Activated naive CD4-positive, alpha-beta T cell treated with anti-CD3 and anti-CD28 coated beads, Interleukin-2, amount 50 U/mL, for 72 hours (primary cell): ENCODE data around the gene ZNF726. TPM values are rescaled to one million over a fixed set of nuclear protein-coding genes. Genes with fewer than 3 reads are reported as not detected.
"Not testable (repeated sequence)": the region's sequence is repeated elsewhere in the genome, so short reads cannot be mapped to it uniquely, and the experiment has no call there.

Source experiments
- ATAC-seq, 2 donors: fragments of 150-1000 bp; cut with Tn5 transposase; 2 replicates each; pipeline ENCODE4 v1.10.0; 2021; ENCODE audit warnings: mild to moderate bottlenecking in 2 of 2, moderate library complexity in 2 of 2
- DNase-seq, 2 donors: peaks; one replicate each; pipeline ENCODE4 v3.0.0; 2021 to 2022; ENCODE audit warnings: low spot score in 2 of 2
- H3K27ac Mint-ChIP-seq, 2 donors: one replicate each; pipeline ENCODE4 v1.8.0; 2022; ENCODE audit warnings: mild to moderate bottlenecking in 2 of 2, mixed read lengths in 2 of 2
- H3K36me3 Mint-ChIP-seq, 2 donors: one replicate each; pipeline ENCODE4 v1.8.0; 2022; ENCODE audit warnings: mixed read lengths in 2 of 2
- H3K9me3 Mint-ChIP-seq, 2 donors: one replicate each; pipeline ENCODE4 v1.8.0; 2022; ENCODE audit warnings: mixed read lengths in 2 of 2
- total RNA-seq, 2 donors: library from RNA; stranded (reverse); gene quantifications; one replicate each; pipeline ENCODE4 v1.2.3, GENCODE V29; 2022

Gene ZNF726
- 10 to 100 TPM; 15.7 to 24.4 TPM for total RNA-seq

GRCh38 chr19:23914402-23915286 lies at the start of gene ZNF726:
Gene ZNF726 (plus strand): TSS chr19:23914886. CDS start chr19:23914995, 109 bp downstream.
- H3K9me3 Mint-ChIP-seq: peaks cover 0 to 8% of the 10 kb centered on the region in 2 donors
- peak within 1 kb of the TSS; percentile 91 for H3K27ac Mint-ChIP-seq
- peak; percentile 80 to 91 for DNase-seq
- peak; percentile 99 for ATAC-seq
- peaks cover 15 to 52% of the 10 kb centered on the region in 2 donors for H3K36me3 Mint-ChIP-seq

DNA sequence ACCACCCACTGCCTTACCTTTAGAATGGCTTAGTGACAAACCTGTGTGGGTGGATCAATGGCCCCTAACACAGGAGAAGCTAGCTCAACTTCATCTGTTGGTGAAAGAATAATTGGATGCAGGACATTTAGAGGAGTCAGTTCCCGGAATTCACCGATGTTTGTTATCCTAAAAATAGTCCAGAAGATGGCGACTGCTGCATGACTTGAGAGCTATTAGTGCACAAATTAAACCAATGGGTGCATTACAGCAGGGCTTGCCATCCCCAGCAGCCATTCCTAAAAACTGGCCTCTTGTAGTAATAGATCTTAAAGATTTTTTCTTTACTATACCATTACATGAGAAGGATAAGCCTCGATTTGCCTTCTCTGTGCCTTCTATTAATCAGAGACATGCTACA lies 46.8 kb upstream of the ZNF726 start:
- H3K27ac Mint-ChIP-seq: no peak overlapping the region
- DNase-seq: no peak
- H3K9me3 Mint-ChIP-seq: peaks cover 14 to 21% of the 10 kb centered on the region in 2 donors
- peaks cover 0 to 20% of the 10 kb centered on the region in 2 donors for H3K36me3 Mint-ChIP-seq
- no peak for ATAC-seq

GRCh38 chr19:23868630-23869029 lies 46.1 kb upstream of the ZNF726 start:
- H3K36me3 Mint-ChIP-seq: peaks cover 0 to 20% of the 10 kb centered on the region in 2 donors

GRCh38 chr19:23872282-23872919 lies 42.3 kb upstream of the ZNF726 start:
- H3K36me3 Mint-ChIP-seq: peaks cover 9 to 16% of the 10 kb centered on the region in 2 donors
- no peak for DNase-seq
- no peak overlapping the region for H3K27ac Mint-ChIP-seq
- ATAC-seq: no peak
- H3K9me3 Mint-ChIP-seq: peaks cover 12 to 14% of the 10 kb centered on the region in 2 donors

More at GRCh38 chr19:23868630-23869029, 46.1 kb upstream of the ZNF726 start:
- DNase-seq: no peak
- H3K27ac Mint-ChIP-seq: no peak overlapping the region
- no peak for ATAC-seq
- H3K9me3 Mint-ChIP-seq: peaks cover 13 to 20% of the 10 kb centered on the region in 2 donors

- H3K27ac Mint-ChIP-seq: no peak overlapping the region
- H3K36me3 Mint-ChIP-seq: peaks cover 9 to 22% of the 10 kb centered on the region in 2 donors
- no peak for ATAC-seq
- no peak for DNase-seq
- peaks cover 18 to 34% of the 10 kb centered on the region in 2 donors for H3K9me3 Mint-ChIP-seq
Measured at GRCh38 chr19:23876261-23876660, 38.4 kb upstream of the ZNF726 start.

GRCh38 chr19:23876756-23877155 lies 37.9 kb upstream of the ZNF726 start:
- ATAC-seq, H3K27ac Mint-ChIP-seq, DNase-seq: not testable (repeated sequence)
- Mint-ChIP-seq H3K9me3 (peaks cover 16 to 38% of the 10 kb centered on the region in 2 donors), H3K36me3 (peaks cover 9 to 21% of the 10 kb centered on the region in 2 donors)

DNA sequence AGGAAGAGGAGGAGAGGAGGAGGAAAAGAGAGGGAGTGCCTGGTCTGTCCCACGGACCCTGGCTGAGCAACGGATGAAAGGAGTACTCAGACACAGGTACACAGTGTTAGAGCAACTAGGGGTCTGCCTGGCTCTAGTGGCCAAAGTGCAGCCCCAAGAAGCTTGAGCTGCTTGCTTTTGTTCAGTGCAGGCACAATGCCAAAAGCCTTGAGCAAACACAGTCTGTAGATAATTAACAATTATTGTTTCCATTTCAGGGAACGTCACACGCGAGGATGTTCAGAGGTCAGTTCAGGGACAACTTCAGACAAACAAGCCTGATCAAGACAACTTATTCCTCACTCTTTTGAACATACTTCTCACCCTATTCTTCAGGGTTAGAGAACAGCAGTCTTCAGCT lies 32.2 kb upstream of the ZNF726 start:
- peaks cover 0 to 18% of the 10 kb centered on the region in 2 donors for H3K36me3 Mint-ChIP-seq
- no peak overlapping the region for H3K27ac Mint-ChIP-seq
- H3K9me3 Mint-ChIP-seq: peaks cover 11 to 51% of the 10 kb centered on the region in 2 donors
- DNase-seq (no peak), ATAC-seq (no peak)

DNA sequence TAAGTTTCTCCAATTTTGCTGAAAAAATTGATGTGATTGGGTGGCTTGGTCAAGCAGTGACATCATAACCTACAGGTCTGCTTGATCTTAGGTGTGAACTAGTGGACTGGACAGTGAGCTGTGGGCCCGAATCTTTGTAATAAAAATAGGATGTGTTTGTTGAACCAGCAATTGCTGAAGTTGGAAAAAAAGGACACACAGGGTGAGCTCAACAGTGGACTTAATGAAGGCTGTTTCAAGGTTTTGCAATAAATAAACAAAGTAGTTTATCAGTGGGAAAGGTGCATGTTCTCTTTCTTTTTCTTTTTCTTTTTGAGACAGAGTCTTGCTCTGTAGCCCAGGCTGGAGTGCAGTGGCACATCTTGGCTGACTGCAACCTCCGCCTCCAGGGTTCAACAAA lies 30.3 kb upstream of the ZNF726 start:
- ATAC-seq (no peak), DNase-seq (no peak)
- Mint-ChIP-seq H3K9me3 (peaks cover 10 to 43% of the 10 kb centered on the region in 2 donors), H3K36me3 (peaks cover 0 to 13% of the 10 kb centered on the region in 2 donors), H3K27ac (no peak overlapping the region)

DNA sequence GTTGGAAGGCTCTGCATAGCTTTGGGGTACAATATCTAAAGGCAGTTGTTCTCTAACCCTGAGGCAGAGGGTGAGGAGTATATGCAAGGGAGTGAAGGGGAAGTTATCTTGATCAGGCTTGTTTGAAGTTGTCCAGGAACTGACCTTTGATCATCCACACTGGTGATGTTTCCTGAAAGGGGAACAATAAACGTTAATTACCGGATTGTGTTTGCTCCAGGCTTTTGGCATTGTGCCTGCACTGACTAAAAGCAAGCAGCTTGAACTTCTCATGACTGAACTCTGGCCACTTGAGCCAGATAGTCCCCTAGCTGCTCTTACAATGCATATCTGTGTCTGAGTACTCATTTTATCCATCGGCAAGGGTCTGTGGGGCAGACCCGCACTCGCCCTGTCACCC lies 27.0 kb upstream of the ZNF726 start:
- Mint-ChIP-seq H3K9me3 (peaks cover 6 to 22% of the 10 kb centered on the region in 2 donors), H3K36me3 (peaks cover 0 to 13% of the 10 kb centered on the region in 2 donors), H3K27ac (no peak overlapping the region)
- DNase-seq: no peak
- ATAC-seq: no peak

DNA sequence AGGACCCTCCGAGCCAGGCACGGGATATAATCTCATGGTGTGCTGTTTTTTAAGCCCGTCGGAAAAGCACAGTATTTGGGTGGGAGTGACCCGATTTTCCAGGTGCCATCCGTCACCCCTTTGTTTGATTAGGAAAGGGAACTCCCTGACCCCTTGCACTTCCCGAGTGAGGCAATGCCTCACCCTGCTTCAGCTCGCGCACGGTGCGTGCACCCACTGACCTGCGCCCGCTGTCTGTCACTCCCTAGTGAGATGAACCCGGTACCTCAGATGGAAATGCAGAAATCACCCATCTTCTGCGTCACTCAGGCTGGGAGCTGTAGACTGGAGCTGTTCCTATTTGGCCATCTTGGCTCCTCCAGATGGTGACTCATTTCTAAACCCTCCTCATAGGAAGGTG lies 18.6 kb upstream of the ZNF726 start:
- not testable (repeated sequence) for ATAC-seq, DNase-seq, H3K27ac Mint-ChIP-seq
- H3K36me3 Mint-ChIP-seq: peaks cover 11 to 15% of the 10 kb centered on the region in 2 donors
- H3K9me3 Mint-ChIP-seq: peaks cover 0 to 13% of the 10 kb centered on the region in 2 donors

DNA sequence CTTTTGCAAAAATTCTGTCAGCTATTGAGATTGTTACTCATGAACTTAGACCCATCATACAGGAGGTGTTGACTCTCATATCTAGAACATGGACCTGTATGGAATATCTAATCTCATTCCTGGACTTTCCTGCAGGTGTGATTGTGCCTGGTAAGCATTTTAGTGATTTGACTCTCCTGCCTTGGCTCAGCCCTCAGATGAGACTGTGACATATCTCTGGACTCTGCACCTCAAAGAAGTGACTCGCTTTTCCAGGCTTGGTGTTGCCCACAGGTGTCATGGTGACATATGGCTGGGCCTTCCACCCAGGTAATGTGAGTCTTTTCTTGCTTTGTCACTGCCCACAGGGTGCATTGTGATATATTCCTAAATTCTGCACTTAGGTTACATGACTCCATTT lies 17.8 kb upstream of the ZNF726 start:
- DNase-seq (no peak), ATAC-seq (peak in 1 of 2 donors; percentile 52)
- peaks cover 11 to 15% of the 10 kb centered on the region in 2 donors for H3K36me3 Mint-ChIP-seq
- H3K9me3 Mint-ChIP-seq: peaks cover 0 to 11% of the 10 kb centered on the region in 2 donors
- H3K27ac Mint-ChIP-seq: no peak overlapping the region

GRCh38 chr19:23901360-23901759 lies 13.3 kb upstream of the ZNF726 start:
- Mint-ChIP-seq H3K9me3 (peaks cover 20% of the 10 kb centered on the region in 2 donors), H3K27ac (no peak overlapping the region)
- no peak for ATAC-seq

DNA sequence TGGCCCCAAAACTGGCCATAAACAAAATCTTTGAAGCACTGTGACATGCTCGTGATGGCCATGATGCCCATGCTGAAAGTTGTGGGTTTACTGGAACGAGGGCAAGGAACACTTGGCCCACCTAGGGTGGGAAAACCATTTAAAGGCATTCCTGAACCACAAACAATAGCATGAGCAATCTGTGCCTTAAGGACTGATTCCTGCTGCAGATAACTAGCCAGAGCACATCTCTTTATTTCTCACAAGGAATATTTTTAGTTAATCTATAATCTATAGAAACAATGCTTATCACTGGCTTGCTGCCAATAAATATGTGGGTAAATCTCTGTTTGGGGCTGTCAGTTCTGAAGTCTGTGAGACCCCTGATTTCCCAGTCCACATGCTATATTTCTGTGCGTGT lies 10.3 kb upstream of the ZNF726 start:
- DNase-seq (no peak), ATAC-seq (no peak)
- no peak overlapping the region for H3K27ac Mint-ChIP-seq
- peaks cover 15 to 26% of the 10 kb centered on the region in 2 donors for H3K9me3 Mint-ChIP-seq
- peaks cover 17 to 25% of the 10 kb centered on the region in 2 donors for H3K36me3 Mint-ChIP-seq

More at GRCh38 chr19:23901360-23901759, 13.3 kb upstream of the ZNF726 start:
- H3K36me3 Mint-ChIP-seq: peaks cover 18 to 33% of the 10 kb centered on the region in 2 donors
- no peak for DNase-seq

DNA sequence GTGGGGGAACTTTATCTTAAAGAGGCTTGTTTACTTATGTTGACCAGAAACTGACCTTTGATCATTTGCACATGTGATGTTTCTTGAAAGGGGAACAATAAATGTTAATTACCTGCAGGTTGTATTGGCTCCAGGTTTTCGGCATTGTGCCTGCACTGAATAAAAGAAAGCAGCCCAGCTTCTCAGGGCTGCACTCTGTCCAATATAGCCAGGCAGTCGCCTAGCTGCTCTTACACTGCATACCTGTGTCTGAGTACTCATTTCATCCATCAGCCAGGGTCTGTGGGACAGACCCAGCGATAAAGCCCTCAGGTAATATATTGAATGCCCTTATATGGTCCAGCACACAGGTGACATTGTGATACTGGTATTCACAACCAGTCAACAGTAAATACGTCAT lies 8.9 kb upstream of the ZNF726 start:
- DNase-seq (no peak), ATAC-seq (no peak)
- peaks cover 15 to 26% of the 10 kb centered on the region in 2 donors for H3K9me3 Mint-ChIP-seq
- H3K36me3 Mint-ChIP-seq: peaks cover 17 to 29% of the 10 kb centered on the region in 2 donors
- no peak overlapping the region for H3K27ac Mint-ChIP-seq

GRCh38 chr19:23906835-23907234 lies 7.9 kb upstream of the ZNF726 start:
- ATAC-seq (peak in 1 of 2 donors; percentile 81), DNase-seq (no peak)
- no peak overlapping the region for H3K27ac Mint-ChIP-seq
- H3K36me3 Mint-ChIP-seq: peaks cover 17 to 29% of the 10 kb centered on the region in 2 donors
- H3K9me3 Mint-ChIP-seq: peaks cover 15 to 26% of the 10 kb centered on the region in 2 donors

DNA sequence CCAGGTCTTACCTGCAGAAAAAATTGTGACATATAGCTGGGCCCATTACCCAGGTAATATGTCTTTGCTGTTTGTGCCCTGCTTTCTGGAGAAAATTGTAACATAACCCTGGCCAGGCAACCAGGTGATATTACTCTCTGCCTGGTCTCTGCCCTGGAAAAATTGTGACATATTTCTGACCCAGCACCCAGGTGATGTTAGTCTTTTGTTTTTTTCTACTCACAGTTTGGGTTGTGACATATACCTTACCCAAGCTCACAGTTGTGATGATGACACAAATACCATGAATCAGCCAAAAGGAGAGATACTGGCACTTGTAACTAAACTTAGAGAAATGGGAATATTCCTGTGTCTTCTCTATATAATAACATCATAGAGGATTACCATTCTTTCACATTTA lies 6.5 kb upstream of the ZNF726 start:
- DNase-seq: no peak
- ATAC-seq: no peak
- Mint-ChIP-seq H3K9me3 (peaks cover 15 to 26% of the 10 kb centered on the region in 2 donors), H3K36me3 (peaks cover 20 to 29% of the 10 kb centered on the region in 2 donors), H3K27ac (no peak overlapping the region)

- Mint-ChIP-seq H3K36me3 (peaks cover 22 to 23% of the 10 kb centered on the region in 2 donors), H3K27ac (no peak overlapping the region), H3K9me3 (peaks cover 15 to 27% of the 10 kb centered on the region in 2 donors)
- DNase-seq (no peak), ATAC-seq (no peak)
Measured at GRCh38 chr19:23909222-23909621, 5.5 kb upstream of the ZNF726 start.
